ENCODE results near the gene INF2. TPM values are rescaled to one million over a fixed set of nuclear protein-coding genes. Genes with fewer than 3 reads are reported as not detected.
A peak's percentile ranks its signal among the peaks of the same experiment; 100 is the strongest.

The INF2 gene
- total RNA-seq, 1 donor from 2014 or later, result 93.8 TPM

DNA sequence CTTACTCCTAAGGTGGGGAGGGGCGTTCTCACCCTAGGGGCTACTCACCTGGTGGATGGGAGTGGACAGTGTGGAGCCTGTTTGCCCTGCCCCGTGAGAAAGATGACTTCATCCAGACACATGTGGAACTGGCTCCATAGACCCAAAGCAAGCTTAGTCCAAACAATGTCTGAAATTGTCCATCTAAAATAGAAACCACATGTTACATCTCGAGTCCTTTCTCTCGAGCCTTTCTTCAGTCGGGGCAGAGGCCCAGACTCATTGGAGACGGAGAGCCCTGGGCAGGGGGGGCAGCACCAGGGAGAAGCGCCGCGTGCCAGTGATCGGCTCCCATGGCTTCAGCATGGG is 67.8 kb downstream of the INF2 start:
- Mint-ChIP-seq H3K27me3 (ENCODE audit: low read depth) (no peaks in the 10 kb centered on the region), H3K27ac (peak overlapping the region; percentile 43), H3K36me3 (ENCODE audit: low read depth) (peaks cover 45% of the 10 kb centered on the region), H3K9me3 (no peaks in the 10 kb centered on the region), H3K4me1 (ENCODE audit: low read depth) (peaks cover 22% of the 10 kb centered on the region), H3K4me3 (ENCODE audit: low read depth) (no peak overlapping the region)
- intact Hi-C loops (cut with micrococcal nuclease), result loop anchor here (10.0 kb wide), 1 partner anchor 268 kb away; the partner anchor contains the start of gene CDCA4
- DNase-seq (ENCODE audit: low spot score), result no peak

DNA sequence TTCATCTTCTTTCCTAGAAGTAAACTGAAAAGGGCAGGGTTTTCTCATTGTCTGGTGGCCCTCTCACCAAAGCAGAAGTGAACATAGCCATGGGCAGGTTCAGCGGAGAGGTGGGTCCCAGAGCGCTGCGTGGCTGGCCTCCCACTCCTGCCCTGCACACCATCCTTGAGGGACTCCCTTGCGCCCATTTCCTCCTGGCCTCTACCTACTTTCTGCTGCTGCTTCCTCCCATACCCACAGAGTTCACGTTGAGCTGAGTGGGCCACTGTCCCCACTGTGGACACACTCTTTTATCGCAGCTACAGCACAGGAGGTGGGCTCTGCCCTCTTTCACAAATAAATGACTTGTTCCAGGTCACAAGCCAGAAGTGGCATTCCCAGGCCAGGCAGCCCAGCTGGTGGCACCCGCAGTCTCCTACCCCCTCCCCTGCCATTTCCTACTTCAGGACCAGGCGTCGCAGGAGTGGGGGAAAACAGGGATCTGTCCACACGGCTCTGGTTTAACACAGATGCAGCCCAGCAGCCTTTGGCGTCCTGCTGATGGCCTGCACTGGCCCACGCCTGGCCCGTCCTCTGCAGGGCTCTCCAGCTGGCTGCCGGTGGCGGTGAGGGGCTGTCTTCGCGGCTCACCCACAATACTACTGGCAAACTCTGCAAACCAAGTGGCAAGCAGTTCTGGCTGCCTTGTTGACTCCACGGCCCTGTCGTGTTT is 68.4 kb downstream of the INF2 start:
- H3K4me3 Mint-ChIP-seq (ENCODE audit: low read depth), result no peak overlapping the region
- no peak for DNase-seq (ENCODE audit: low spot score)
- no peak overlapping the region for H3K27ac Mint-ChIP-seq
- intact Hi-C loops (cut with micrococcal nuclease), result loop anchor here (10.0 kb wide), 1 partner anchor 267 kb away; the partner anchor contains the start of gene CDCA4
- no peaks in the 10 kb centered on the region for H3K9me3 Mint-ChIP-seq
- peaks cover 22% of the 10 kb centered on the region for H3K4me1 Mint-ChIP-seq (ENCODE audit: low read depth)
- H3K36me3 Mint-ChIP-seq (ENCODE audit: low read depth), result peaks cover 46% of the 10 kb centered on the region
- no peaks in the 10 kb centered on the region for H3K27me3 Mint-ChIP-seq (ENCODE audit: low read depth)

DNA sequence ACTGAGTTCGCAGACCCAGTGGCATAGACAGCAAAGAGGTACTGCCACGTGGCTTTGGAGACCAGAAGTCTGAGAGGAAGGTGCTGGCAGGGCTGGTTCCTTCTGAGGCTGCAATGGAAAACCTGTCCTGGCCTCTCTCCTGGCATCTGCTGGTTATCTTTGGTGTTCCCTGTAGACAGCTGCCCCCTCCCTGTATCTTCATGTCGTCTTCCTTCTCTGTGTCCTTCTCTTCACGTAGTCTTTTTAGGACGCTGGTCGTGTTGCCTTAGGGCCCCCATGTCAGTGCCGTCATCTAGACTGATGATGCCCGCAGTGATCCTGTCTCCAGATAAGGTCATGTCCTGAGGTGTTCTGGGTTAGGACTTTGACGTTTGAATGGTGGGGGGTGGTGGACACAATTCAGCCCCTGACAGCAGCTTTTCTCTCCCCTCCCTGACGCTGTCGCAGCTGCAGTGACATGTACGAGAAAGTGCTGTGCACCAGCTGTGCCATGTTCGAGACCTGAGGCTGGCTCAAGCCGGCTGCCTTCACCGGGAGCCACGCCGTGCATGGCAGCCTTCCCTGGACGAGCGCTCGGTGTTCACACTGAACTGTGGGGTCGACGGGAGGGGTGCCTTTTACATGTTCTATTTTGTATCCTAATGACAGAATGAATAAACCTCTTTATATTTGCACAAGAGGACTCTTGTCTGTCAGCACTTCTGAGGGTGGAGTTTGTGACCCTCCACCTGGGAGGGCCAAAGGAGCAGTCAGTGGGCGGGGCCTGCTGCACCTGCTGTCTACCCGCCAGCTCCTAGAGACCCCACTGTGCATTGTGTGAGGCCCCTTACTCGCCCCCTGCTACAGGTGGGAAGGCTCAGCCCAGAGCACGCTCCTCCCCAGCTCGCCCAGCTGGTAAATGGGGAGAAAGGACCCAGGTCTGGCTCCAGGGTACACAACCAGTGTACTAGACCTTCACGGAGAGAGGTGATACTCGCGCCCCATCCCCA is 69.9 kb downstream of the INF2 start:
- Mint-ChIP-seq H3K36me3 (ENCODE audit: low read depth) (peaks cover 37% of the 10 kb centered on the region), H3K9me3 (no peaks in the 10 kb centered on the region), H3K27ac (no peak overlapping the region), H3K4me1 (ENCODE audit: low read depth) (peaks cover 14% of the 10 kb centered on the region), H3K4me3 (ENCODE audit: low read depth) (no peak overlapping the region), H3K27me3 (ENCODE audit: low read depth) (no peaks in the 10 kb centered on the region)
- no peak for DNase-seq (ENCODE audit: low spot score)
- intact Hi-C loops (cut with micrococcal nuclease), result loop anchor here (10.0 kb wide), 1 partner anchor 266 kb away; the partner anchor contains the start of gene CDCA4

DNA sequence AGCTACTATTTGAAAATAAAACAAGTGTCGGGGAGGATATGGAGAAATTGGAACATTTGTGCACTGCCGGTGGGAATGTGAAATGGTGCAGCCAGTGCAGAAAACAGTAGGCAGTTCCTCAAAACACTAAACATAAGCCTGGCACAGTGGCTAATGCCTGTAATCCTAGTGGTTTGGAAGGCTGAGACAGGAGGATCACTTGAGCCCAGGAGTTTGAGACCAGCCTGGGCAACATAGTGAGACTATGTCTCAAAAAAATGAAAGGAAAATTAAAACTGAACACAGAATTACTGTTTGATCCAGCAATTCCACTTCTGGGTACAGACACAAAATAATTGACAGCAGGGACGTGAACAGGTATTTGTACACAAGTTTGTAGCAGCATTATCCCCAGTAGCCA is 76.1 kb downstream of the INF2 start:
- no peaks in the 10 kb centered on the region for H3K9me3 Mint-ChIP-seq
- peaks cover 4% of the 10 kb centered on the region for H3K4me1 Mint-ChIP-seq (ENCODE audit: low read depth)
- no peak overlapping the region for H3K27ac Mint-ChIP-seq
- intact Hi-C loops (cut with micrococcal nuclease), result loop anchor here (5.0 kb wide), 1 partner anchor 102 kb away; the partner anchor contains the start of gene CEP170B
- DNase-seq (ENCODE audit: low spot score), result no peak
- H3K36me3 Mint-ChIP-seq (ENCODE audit: low read depth), result peaks cover 15% of the 10 kb centered on the region
- H3K4me3 Mint-ChIP-seq (ENCODE audit: low read depth), result no peak overlapping the region
- no peaks in the 10 kb centered on the region for H3K27me3 Mint-ChIP-seq (ENCODE audit: low read depth)

DNA sequence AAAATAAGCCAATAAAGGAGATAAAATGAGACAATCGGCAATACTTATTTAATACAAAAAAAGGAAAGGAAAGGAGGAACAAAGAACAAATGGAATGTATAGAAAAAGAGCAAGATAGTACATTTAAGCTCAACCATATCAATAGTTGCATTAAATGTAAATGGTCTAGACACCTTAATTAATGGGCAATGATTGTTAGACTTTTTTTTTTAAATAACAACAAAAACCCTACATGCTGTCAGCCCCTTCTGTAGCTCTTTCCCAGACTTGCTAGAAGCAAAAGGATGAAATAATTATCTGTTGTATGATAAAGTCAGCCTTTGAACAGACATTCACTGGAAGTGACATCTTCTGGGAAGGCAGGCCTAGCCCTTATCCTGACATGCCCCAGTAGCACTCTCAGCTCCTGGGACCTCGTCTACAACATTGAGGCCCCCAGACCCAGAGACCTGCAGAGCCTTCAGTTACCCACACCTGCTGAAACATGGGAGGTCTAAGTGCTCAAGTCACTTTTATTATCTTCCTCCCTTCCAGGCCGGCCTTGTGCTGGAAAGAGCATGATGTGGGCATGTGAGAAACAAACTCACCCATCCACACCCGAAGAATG is 76.9 kb downstream of the INF2 start:
- intact Hi-C loops (cut with micrococcal nuclease), result loop anchor here (5.0 kb wide), 1 partner anchor 101 kb away; the partner anchor contains the start of gene CEP170B
- no peak overlapping the region for H3K4me3 Mint-ChIP-seq (ENCODE audit: low read depth)
- H3K9me3 Mint-ChIP-seq, result peaks cover 3% of the 10 kb centered on the region
- peaks cover 4% of the 10 kb centered on the region for H3K4me1 Mint-ChIP-seq (ENCODE audit: low read depth)
- DNase-seq (ENCODE audit: low spot score), result no peak
- peaks cover 24% of the 10 kb centered on the region for H3K36me3 Mint-ChIP-seq (ENCODE audit: low read depth)
- no peaks in the 10 kb centered on the region for H3K27me3 Mint-ChIP-seq (ENCODE audit: low read depth)
- no peak overlapping the region for H3K27ac Mint-ChIP-seq

DNA sequence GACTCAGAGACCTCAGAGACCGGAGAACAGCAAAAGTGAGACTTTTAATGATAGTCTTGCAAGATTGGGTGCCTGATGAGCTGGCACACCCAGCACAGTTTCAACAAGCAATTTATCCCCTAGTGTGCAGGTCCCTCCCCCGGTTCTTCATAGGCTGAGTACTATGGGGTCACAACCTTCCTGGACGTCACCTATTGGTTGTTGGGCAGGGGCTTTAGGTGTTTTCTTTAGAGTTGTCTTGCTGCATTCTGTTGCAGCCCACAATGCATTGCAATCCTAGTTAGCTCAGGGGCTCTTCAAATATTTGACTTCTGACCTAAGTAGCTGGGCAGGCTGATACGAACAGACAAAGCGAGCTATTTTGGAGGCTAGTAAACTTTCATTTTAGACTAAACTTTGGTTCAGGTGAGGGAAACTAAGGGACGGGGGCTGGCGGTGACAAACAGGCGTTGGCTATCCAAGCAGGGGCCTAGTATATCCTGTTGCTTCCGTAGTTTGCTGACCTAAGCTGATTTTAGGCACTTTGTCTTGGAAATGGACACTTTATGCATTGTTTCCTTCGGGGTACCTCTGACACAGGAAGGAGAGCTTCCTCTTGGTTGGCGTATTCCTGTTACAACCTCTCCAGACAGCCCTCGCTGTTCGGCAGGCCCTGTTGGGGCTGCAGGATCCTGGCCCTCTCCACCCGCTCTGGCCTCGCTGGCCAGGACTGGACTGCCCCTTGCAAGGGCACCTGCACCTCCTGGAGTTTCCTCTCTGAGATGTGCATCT is 77.6 kb downstream of the INF2 start:
- DNase-seq (ENCODE audit: low spot score), result no peak
- peaks cover 4% of the 10 kb centered on the region for H3K4me1 Mint-ChIP-seq (ENCODE audit: low read depth)
- no peak overlapping the region for H3K4me3 Mint-ChIP-seq (ENCODE audit: low read depth)
- peaks cover 3% of the 10 kb centered on the region for H3K9me3 Mint-ChIP-seq
- peaks cover 29% of the 10 kb centered on the region for H3K36me3 Mint-ChIP-seq (ENCODE audit: low read depth)
- no peak overlapping the region for H3K27ac Mint-ChIP-seq
- intact Hi-C loops (cut with micrococcal nuclease), result loop anchor here (5.0 kb wide), 1 partner anchor 100 kb away; the partner anchor contains the start of gene CEP170B
- H3K27me3 Mint-ChIP-seq (ENCODE audit: low read depth), result no peaks in the 10 kb centered on the region

DNA sequence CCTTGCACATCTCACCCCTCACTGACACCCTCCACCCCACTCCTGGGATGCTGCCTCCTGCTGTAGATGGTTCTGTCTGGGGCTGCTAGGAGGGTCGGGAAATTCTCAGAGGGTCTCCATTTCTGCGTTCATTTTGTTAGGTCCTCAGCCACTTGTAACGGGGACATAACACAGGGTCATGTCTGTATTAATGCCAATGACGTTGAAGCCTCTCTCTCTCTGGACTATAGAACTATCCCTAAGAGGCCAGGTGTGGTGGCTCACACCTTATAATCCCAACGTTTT is 78.2 kb downstream of the INF2 start:
- no peaks in the 10 kb centered on the region for H3K27me3 Mint-ChIP-seq (ENCODE audit: low read depth)
- H3K9me3 Mint-ChIP-seq, result peaks cover 3% of the 10 kb centered on the region
- H3K27ac Mint-ChIP-seq, result no peak overlapping the region
- peaks cover 31% of the 10 kb centered on the region for H3K36me3 Mint-ChIP-seq (ENCODE audit: low read depth)
- DNase-seq (ENCODE audit: low spot score), result no peak
- peaks cover 4% of the 10 kb centered on the region for H3K4me1 Mint-ChIP-seq (ENCODE audit: low read depth)
- no peak overlapping the region for H3K4me3 Mint-ChIP-seq (ENCODE audit: low read depth)
- intact Hi-C loops (cut with micrococcal nuclease), result loop anchor here (5.0 kb wide), 1 partner anchor 100 kb away; the partner anchor contains the start of gene CEP170B

DNA sequence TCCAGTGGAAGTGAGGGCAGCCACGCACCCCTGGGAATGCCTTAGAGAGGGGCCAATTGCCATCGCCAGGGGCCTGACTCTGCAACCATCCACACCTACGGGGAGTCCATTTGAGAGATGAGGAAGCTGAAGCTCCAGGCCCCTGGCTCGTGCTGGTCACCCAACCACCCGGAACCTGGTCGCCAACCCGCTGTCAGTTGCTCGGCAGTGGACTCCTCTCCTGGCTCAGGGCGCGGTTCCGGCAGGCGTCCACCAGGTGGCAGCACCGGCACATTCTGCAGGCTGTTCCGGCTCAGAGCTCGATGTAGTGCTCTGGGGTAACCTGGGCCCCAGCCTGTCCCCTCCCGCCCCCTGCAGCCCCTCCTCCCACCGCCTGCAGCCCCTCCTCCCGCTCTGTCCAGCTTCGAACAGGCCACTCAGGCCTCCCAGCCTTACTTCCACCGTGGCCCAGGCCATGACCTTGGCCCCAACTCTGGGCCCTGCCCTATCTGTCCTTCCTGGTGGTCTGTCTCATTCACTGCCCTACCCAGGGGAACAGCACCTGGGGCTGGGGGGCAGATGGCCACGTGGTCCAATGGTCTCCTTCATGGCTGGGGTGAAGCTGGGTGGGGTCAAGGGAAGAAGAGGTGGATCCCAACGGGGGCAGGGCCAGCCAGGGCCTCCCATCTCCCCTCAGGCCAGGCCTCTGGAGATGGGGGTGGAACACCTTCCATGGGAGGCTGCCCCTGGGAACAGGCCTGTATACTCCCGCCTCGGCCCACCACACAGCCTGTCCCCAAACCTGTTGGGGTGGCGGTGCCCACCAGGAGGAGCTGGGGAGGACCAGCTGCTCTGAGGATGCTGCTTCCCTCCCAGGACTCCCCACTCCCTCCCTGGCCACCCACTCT is 79.3 kb downstream of the INF2 start:
- intact Hi-C loops (cut with micrococcal nuclease), result loop anchor here (1.0 to 5.0 kb wide), 3 partner anchors 16 to 99 kb away; partner anchors contain the start of genes CEP170B and SIVA1
- H3K27ac Mint-ChIP-seq, result no peak overlapping the region

DNA sequence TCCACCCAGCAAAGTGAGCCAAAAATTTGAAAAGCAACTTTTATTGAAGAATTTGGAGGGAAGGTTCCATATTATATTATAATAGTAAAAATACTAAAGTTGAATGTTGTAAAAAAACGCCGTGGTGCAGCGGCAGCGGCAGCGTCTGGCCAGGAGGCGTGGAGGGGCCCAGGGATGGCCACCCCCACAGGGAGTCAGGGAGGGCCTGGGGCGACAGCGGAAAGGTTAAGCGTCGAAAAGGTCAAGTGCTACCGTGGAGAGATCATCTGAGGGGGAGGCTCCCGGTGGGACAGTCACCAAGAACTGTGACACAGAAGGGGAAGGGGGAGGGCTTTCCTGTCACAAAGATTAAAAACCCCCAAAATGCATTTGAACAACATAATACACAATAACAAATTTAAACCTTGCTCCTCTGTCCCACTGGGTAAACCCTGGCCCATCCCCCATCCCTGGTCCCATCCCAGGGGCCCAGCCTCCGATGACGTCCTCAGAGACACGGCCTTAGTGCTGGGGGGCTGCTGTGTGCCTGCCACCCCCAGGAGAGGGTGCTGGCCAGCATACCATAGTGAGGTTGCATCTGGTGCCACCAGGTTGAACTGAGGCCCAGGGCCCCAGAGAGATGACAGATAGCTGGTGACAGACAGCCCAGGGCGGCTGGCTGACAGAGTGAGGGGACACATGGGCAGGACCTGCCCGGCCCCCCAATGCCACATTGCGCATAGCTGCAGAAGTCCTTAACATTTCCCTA is 80.1 kb downstream of the INF2 start:
- Mint-ChIP-seq H3K27me3 (ENCODE audit: low read depth) (no peaks in the 10 kb centered on the region), H3K4me3 (ENCODE audit: low read depth) (no peak overlapping the region), H3K27ac (peak overlapping the region; percentile 38), H3K36me3 (ENCODE audit: low read depth) (peaks cover 44% of the 10 kb centered on the region), H3K4me1 (ENCODE audit: low read depth) (peaks cover 4% of the 10 kb centered on the region), H3K9me3 (peaks cover 3% of the 10 kb centered on the region)
- DNase-seq (ENCODE audit: low spot score), result no peak
- intact Hi-C loops (cut with micrococcal nuclease), result loop anchor here (2.0 to 5.0 kb wide), 2 partner anchors 17 to 98 kb away; partner anchors contain the start of genes CEP170B and SIVA1

More for the DNA sequence above, 79.3 kb downstream of the INF2 start:
- Mint-ChIP-seq H3K27me3 (ENCODE audit: low read depth) (no peaks in the 10 kb centered on the region), H3K4me1 (ENCODE audit: low read depth) (peaks cover 4% of the 10 kb centered on the region), H3K4me3 (ENCODE audit: low read depth) (no peak overlapping the region), H3K9me3 (peaks cover 3% of the 10 kb centered on the region), H3K36me3 (ENCODE audit: low read depth) (peaks cover 41% of the 10 kb centered on the region)
- DNase-seq (ENCODE audit: low spot score), result peak; percentile 84

DNA sequence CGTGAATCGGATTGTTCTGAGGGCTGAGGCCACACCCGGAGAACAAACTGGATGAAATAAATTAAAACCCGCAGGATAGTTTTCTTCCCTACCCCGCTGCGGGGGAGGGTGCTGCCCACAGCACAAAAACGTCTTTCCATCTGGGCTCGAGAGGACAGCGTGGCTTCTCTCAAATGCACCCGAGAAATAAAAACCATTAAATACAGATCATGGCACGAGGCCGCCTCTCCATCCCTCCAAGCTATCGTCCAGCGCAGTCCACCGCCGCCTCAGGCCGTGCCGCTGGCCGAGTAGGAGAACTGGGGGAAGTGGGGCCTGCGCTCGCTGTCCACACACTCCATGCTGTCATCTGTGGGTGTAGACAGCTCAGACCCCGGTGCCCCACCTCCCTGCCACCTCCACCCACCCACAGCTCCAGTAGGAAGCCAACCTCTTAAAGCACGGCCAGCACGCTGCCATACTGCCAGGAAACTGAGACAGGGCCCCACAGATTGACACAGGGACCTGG is 80.7 kb downstream of the INF2 start:
- no peak for DNase-seq (ENCODE audit: low spot score)
- H3K9me3 Mint-ChIP-seq, result peaks cover 3% of the 10 kb centered on the region
- H3K36me3 Mint-ChIP-seq (ENCODE audit: low read depth), result peaks cover 44% of the 10 kb centered on the region
- H3K4me3 Mint-ChIP-seq (ENCODE audit: low read depth), result no peak overlapping the region
- H3K27me3 Mint-ChIP-seq (ENCODE audit: low read depth), result no peaks in the 10 kb centered on the region
- H3K4me1 Mint-ChIP-seq (ENCODE audit: low read depth), result peaks cover 4% of the 10 kb centered on the region
- intact Hi-C loops (cut with micrococcal nuclease), result no loop called here
- H3K27ac Mint-ChIP-seq, result no peak overlapping the region

All from activated T-helper 2 cell treated with anti-CD3 and anti-CD28 coated beads, Interferon-gamma antibody, Interleukin-2, Interleukin-4, amounts not matched to agents 10 μg/mL and 5 μg/mL and 100 μg/mL, durations not matched to agents 14 hours and 24 hours and 36 hours (primary cell).